GM19397 (cell line): ENCODE measurements around the gene FHL5.
A peak's percentile ranks its signal among the peaks of the same experiment; 100 is the strongest.
"Not testable (repeated sequence)": the region's sequence is repeated elsewhere in the genome, so short reads cannot be mapped to it uniquely, and the experiment has no call there.

ENCODE experiments used
- ATAC-seq: cut with Tn5 transposase; IDR thresholded peaks from one replicate; pipeline ENCODE4 v1.9.1; 2021; ENCODE audit warnings: mild to moderate bottlenecking, moderate library complexity; ENCODE audit not compliant: unreplicated experiment

Gene FHL5, protein sequence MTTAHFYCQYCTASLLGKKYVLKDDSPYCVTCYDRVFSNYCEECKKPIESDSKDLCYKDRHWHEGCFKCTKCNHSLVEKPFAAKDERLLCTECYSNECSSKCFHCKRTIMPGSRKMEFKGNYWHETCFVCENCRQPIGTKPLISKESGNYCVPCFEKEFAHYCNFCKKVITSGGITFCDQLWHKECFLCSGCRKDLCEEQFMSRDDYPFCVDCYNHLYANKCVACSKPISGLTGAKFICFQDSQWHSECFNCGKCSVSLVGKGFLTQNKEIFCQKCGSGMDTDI

DNA sequence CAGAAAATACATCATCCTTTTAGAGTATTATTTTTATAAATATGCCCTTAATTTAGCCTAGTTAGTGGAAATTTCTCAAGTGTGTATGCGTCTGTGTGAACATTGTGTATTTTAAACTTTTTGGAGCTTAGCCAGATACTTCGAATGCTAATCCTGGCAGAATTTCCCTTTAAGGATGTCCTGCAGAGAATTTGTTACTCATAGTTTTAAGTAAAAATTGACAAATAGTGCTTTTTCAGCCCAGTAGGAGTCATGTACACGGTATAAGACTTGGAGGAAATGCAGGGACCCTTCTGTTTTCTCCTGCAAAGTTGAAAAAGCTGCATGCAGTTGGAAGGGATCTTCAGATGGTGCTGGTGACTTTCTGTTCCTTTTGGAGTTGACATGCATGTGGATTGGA is at the start of gene FHL5:
FHL5 (plus strand) TSS at position 243 of the 400 bp plus-strand sequence. CDS start 40,486 bp downstream, outside the sequence.
- ATAC-seq, result no peak

DNA sequence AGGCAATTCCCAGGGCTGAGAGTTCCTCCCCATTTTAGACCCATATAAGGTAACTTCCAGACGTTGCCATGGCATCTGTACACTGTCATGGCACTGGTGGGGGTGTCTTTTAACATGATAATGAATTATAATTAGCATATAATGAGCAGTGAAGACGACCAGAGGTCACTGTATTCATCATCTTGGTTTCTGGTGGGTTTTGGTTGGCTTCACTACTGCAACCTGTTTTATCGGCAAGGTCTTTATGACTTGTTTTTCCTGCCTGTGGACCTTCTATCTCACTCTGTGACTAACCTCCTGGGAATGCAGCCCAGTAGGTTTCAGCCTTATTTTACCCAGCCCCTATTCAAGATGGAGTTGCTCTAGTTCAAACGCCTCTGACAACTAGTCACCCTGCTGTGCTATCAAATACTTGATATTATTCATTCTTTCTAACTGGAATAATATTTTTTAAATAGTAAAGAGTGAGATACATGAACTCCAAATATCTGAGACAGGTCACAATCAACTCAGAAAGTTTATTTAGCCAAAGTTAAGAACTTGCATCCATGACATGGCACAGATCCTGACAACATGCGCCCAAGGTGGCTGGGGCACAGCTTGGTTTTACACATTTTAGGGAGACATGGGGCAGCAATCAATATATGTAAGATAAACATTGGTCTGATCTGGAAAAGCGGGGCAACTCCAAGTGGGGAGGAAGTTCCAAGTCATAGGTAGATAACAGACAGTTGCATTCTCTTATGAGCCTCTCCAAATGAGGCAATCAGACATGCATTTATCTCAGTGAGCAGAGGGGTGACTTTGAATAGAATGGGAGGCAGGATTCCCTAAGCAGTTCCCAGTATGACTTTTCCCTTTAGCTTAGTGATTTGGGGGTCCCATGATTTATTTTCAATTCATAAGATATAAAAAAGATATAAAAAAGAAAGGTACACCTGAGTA is 42.5 kb upstream of the FHL5 start:
- ATAC-seq, result no peak

DNA sequence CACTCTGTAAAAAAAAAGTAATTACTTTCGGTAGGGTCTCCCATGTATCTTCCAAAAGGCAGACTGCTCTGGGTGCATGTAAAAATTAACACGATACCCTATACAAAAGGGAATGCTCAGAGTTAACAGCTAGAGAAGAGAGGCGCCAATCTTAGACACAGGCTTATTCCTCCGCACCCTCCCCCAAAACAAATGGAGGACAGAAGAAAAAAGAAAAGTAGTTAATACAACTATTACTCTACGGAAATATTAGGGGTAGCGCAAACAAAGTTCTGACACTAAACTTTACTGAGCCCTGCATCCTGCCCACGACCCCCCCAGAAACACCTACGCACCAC is 41.7 kb upstream of the FHL5 start:
- peak; percentile 13 for ATAC-seq

DNA sequence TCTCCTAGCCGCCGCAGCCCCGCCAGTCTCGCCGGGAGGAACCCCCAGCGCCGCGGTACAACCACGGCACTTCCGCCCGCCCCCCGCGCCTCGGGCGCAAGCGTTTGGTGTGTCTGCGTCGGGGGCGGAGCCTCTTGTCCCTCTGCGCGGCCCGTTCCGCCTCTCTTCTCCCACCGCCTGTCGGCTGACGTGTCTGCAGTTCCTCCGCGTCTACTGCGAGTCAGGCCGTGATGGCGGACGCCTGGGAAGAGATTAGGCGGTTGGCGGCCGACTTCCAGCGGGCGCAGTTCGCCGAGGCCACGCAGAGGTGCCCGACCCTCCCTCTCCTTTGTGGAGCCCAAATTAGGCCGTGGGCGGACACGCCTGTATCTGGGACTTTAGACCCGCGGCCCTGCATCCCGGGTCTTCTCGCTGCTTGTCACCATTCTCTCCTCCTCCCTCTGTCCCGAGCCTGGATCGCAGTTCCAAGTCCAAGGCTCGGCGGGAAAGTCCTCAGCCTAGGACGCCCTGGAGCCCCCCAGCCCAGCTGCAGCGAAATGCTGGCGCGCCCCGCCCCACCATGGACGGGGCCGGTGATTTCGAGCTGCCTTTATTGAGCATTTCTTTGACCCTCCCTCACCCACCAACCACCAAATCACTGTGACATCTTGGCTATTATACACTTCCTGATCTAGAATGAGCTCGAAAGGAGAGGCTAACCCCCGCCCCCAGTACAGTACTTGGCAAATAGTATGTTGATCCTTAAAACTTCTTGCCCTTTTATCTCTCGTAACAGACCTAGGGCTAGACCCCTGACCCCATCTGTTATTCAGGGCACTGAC is 41.1 kb upstream of the FHL5 start, which contains the start of gene UFL1:
UFL1 (plus strand) TSS at position 163 of the 821 bp plus-strand sequence; CDS start at position 231, 68 bp downstream.
- ATAC-seq, result peak; percentile 99

DNA sequence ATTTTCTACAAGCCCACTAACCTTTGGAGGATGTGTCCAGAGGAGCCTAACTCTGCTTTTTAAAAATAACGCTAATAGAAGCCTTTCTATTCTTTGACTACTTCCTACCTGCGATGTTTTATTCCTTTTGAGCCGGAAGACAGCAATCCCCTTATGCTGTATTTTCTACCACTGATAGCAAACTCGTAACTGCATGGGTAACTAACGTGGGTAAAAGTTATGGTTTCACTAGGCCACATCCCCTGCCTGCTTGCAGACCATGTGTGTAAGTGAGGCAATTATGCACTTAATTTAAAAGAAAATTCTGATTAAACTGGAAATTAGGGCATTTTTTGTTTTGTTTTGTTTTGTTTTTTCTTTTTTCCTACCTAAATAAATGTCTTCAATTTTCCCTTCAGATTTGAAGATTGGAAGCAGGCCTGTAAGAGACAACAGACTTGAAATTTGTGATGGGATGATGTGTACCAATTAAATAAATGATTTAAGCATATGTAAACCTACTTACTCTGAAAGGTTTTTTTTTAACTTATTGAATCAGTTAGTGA is 40.4 kb upstream of the FHL5 start:
- ATAC-seq, result peak; percentile 14

DNA sequence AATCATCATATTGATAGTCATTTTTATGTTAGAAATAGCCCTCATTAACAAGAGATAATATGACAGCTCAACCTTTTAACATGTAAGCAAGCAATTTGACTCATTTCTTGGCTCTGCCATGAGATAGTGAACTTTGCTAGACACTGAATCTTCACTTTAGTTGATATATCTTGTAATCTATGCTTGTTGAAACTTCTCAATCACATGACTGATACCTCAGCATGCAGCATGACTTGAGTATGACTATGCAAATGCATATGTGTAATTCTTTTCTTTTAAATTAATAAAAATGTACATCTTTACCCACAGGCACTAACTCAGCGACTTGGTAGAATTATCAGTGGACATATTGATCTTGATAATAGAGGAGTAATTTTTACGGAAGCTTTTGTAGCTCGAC is 34.7 kb upstream of the FHL5 start:
- ATAC-seq, result no peak

DNA sequence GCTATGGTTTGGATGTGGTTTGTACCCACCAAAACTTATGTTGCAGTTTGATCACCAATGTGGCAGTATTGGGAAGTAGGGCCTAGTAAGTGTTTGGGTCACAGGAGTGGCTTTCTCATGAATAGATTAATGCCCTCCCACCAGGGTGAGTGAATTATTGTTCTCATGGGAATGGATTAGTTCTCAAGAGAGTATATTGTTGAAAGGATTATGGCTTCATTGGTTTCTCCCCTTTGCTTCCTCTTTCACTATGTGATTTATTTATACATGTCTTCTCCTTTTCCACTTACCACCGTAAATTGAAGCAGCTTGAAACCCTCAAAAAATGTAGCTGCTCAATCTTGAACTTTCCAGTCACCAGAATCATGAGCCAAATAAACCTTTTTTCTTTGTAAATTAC is 30.5 kb upstream of the FHL5 start:
- no peak for ATAC-seq

DNA sequence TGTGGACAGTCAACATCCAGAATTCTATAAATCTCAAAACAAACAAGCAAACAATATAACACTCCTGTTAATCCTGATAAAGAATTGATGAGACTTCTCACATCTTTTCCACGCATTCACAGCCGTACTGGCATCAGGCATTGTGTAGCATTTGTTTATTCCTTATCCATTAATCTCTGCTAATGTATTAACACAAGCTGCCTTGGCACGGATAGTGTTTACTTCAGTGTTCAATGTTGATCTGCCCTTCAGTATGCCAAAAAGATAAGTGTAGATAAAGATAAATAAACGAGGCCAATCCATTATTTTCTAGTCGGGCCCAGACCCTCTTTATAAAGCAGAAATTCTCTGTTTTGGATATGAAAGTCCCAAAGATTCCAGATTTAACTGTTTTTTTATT is 25.2 kb upstream of the FHL5 start:
- ATAC-seq, result no peak

DNA sequence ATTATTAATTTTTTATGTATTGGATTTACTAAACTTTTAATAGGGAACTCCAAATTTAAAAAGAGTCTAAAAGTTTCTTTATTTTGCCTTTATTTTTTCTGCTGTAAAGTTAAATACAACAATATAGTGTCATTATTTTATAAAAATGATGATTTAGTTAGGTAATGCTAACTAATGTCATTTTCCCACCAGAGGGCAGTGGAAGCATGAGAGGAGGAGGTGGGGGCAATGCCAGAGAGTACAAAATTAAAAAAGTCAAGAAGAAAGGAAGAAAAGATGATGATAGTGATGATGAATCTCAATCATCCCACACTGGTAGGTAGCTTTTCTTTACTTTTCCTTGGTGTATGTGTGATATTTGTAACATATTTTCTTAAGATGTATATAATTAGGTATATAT is 20.2 kb upstream of the FHL5 start:
- no peak for ATAC-seq

DNA sequence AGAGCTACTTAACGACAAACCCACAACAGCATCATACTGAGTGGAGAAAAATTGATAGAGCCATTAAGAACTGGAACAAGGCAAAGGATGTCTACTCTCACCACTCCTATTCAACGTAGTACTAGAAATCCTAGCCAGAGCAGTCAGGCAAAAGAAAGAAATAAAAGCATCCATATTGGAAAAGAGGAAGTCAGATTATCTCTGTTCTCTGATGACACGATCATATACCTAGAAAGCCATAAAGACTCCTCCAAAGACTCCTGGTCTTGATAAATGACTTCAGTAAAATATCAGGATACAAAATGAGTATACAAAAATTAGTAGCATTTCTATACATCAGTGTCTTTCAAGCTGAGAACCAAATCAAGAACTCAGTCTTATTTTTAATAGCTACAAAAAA is 17.0 kb upstream of the FHL5 start:
- no peak for ATAC-seq

DNA sequence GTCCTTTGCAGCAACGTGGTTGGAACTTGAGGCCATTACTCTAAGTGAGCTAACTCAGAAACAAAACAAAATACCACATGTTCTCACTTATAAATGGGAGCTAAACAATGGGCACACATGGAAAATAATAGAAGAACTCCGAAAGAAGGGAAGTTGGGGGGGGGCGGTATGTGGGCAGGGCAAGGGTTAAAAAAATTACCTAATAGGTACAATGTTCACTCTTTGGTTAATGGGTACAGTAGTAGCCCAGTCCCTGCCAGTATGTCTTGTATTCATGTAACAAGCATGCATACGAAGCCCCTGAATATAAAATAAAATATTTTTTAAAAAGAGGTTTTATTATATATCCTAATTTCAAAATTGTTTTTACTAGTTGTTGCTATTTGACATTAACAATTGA is 15.3 kb upstream of the FHL5 start:
- ATAC-seq, result no peak

DNA sequence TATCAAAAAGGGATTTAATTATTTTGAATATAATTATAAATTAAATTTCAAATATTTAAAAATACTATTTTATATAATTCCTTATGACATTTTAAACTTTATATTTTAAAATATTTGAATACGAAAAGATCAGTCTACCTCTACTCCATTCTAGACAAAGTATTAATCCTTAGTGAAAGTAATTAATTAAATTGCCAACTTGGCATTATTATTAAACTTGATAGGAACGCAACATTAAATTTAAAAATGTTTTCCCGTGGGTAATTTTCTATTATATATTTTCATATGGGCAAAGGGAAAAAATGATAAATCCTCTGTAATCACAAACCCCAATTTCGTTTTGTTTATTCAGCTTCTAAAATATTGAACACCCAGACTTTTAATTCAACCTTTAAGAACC is 8.4 kb upstream of the FHL5 start:
- no peak for ATAC-seq

DNA sequence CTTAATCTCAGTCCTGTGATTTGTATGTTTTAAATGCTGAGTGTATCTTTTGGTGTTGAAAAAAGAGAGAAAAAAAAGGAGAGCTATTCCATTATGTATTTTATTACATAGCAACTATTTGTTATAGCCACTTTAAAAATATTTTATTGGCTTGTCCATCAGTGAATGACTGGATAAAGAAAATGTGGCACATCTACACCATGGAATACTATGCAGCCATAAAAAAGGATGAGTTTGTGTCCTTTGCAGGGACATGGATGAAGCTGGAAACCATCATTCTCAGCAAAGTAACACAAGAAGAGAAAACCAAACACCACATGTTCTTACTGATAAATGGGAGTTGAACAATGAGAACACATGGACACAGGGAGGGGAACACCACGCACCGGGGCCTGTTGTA is 3.2 kb upstream of the FHL5 start:
- not testable (repeated sequence) for ATAC-seq

DNA sequence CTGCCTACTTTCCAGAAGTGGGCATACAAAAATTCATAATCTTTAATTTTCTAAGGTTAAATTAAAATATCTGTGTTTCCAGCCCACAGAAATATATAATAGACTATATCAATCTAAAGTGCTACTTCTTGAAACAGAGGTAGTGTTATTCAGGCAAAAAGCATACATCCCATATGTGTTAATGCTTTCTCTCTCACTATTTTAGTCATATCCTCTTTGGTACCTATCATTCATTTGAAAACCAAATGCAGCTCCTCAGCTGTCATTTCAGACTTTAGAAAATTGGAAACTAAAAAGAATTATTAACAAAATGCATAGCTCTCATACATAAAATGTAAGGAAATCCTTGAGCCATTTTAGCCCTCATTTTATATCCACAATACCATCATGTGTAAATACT is 925 bp downstream of the FHL5 start:
- ATAC-seq, result no peak

DNA sequence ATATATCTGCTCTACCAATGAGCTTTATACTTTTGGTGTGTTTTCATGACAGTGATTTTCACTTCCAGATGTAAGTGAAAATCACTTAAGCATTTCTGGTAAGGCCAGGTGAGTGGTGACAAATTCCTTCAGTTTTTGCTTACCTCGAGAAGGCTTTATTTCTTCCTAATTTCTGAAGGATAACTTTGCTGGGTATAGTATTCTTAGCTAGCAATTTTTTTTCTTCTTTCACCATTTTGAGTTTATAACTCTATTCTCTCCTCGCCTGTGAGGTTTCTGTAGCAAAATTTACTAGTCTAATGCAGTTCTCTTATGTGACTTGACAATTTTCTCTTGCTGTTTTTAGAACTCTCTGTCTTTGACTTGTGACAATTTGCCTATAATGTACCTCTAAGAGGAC is 7.1 kb downstream of the FHL5 start:
- ATAC-seq, result no peak

DNA sequence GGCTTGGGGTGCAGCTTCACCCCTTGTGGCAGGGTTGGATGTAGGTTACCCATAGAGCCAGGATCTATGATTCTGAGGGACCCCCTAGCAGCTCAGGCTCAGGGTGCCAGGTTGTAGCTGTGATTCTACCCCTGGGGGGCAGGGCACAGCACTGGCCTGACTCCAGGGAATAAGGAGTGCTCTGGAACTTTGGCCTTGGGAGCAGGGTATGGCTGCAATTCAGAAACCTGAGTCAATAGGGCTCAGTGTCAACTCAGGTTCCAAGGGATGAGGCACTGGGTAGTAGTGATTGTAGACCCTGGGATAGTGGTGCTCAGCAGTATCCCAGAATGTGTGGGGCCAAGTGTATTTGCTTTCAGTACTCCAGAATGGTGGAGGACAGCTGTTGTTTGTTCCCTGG is 8.6 kb downstream of the FHL5 start:
- no peak for ATAC-seq

DNA sequence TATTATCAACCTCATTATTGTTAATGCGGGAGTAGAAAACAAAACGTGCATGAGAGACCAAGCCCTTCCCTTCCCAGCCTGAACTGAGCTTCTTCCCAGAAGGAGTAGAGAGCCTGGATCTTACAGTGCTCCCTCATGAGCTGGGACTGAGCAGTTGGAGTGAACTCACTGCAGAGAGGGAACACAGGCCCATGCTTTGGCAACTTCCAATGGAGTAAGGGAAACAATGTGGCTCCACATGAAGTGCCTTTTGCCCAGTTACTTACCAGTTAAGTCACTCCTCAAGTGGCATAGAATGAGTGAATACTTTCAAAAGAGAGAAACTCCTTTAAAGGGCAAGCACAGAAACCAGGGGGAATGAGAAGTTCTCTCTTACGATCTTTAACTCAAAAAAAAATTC is 12.4 kb downstream of the FHL5 start:
- no peak for ATAC-seq

DNA sequence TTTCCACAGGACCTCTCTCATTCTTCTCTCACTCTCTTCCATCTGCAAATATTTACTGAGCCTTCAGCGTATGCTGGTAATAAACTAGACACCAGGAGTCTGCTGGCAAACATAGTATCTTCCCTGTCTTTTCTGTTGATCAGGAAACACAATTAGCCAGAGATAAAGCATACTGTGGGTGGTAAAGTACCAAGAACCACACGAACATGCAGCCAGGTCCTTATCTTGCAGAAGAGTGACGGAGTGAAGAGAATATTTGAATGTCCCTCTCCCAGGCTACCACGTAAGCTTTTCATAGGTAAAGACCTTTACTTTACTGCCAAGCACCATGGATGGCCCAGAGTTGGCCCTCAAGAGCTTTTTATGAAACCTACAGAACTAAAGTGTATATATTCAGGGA is 13.3 kb downstream of the FHL5 start:
- no peak for ATAC-seq

DNA sequence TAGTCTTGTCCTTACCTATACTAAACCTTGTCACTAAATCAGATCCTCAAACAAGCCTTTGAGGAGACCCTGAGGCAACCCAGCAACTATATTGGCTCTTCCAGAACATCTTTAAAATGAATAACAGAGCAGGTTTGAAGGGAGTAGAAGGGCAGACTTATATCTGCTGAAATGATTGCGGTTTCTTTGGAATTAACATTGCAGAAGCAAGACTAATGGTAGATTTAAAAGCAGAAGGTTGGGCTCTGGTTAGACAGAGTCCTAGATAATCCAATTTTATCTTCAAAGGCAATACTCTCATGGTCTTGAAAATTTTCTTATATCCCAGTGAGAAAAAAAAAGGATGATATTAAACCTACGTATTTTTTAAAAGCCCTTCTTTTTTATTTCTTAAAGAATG is 19.1 kb downstream of the FHL5 start:
- no peak for ATAC-seq

DNA sequence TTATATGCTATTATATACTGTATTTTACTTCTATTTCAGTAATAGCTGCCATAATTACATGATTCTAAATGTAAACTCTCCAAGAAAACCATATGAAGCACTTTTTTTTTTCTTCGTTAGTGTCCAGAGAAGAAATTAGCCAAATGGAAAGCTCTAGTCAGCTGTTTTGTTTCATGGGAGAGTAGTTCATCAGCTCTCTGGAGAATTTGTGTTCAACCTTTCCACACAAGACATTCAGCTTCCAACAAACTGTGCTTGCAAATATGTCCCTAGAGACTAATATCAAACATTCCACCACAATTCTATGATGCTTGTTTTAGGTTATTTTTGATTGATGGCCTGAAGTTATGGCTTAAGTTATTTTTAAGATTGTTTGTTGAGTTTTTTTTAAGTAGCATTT is 19.5 kb downstream of the FHL5 start:
- no peak for ATAC-seq

DNA sequence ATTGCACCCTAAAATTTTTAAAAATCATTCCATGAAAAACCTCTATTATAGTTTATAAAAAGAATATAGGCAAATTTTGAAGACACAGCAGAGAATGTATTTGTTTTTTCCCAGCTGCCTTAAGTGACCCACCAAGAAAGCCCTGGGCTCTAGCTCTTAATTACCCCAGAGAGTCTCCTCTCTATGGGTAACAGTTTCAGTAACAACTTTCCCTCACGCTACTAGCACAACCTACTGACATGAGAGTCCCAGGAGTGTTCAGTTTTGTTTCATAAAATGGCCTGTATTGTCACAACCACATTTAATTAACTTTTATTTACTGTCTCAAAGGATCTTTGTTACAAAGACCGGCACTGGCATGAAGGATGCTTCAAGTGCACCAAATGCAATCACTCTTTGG is 41.5 kb downstream of the FHL5 start:
- ATAC-seq, result no peak
